Measurements from ENCODE around the gene PMEPA1. TPM values are rescaled to one million over a fixed set of nuclear protein-coding genes. Genes with fewer than 3 reads are reported as not detected.

The PMEPA1 gene
- total RNA-seq, 2 donors from 2014 or later: 96.5 to 245 TPM

GRCh38 chr20:57616143-57616951 lies 93.5 kb downstream of the PMEPA1 start:
- no peak overlapping the region for H3K4me3 ChIP-seq
- intact Hi-C loops (cut with DNase I): no loop called here
- WGBS: 87% methylated on average over 19 of the region's 20 CpGs
- no peak overlapping the region for H3K27ac ChIP-seq
- TF ChIP-seq POLR2AphosphoS5 (IDR thresholded peaks at IDR 0.05): no peak
- no peak for TF ChIP-seq POLR2A (IDR thresholded peaks at IDR 0.05)
- TF ChIP-seq CTCF (IDR thresholded peaks at IDR 0.05): no peak
- H3K36me3 ChIP-seq: no peaks in the 10 kb centered on the region
- DNase-seq (ENCODE audit: low spot score): no peak
- H3K27me3 ChIP-seq (replicated peaks; ENCODE audit: insufficient read depth): no peaks in the 10 kb centered on the region
- H3K9me3 ChIP-seq: no peaks in the 10 kb centered on the region
- H3K4me1 ChIP-seq (replicated peaks): no peaks in the 10 kb centered on the region

GRCh38 chr20:57615445-57615811 lies 94.4 kb downstream of the PMEPA1 start:
- WGBS: 87% methylated on average over 8 of the region's 8 CpGs
- Histone ChIP-seq H3K9me3 (no peaks in the 10 kb centered on the region), H3K36me3 (no peaks in the 10 kb centered on the region), H3K27ac (no peak overlapping the region), H3K4me3 (no peak overlapping the region), H3K27me3 (replicated peaks; ENCODE audit: insufficient read depth) (no peaks in the 10 kb centered on the region), H3K4me1 (replicated peaks) (no peaks in the 10 kb centered on the region)
- TF ChIP-seq POLR2A (IDR thresholded peaks at IDR 0.05) (no peak), CTCF (IDR thresholded peaks at IDR 0.05) (no peak), POLR2AphosphoS5 (IDR thresholded peaks at IDR 0.05) (no peak)
- DNase-seq (ENCODE audit: low spot score): no peak
- intact Hi-C loops (cut with DNase I): no loop called here

- no peak for TF ChIP-seq POLR2A (IDR thresholded peaks at IDR 0.05)
- no peak for TF ChIP-seq CTCF (IDR thresholded peaks at IDR 0.05)
- TF ChIP-seq POLR2AphosphoS5 (IDR thresholded peaks at IDR 0.05): no peak
- H3K36me3 ChIP-seq: no peaks in the 10 kb centered on the region
- H3K27me3 ChIP-seq (replicated peaks; ENCODE audit: insufficient read depth): no peaks in the 10 kb centered on the region
- H3K27ac ChIP-seq: no peak overlapping the region
- WGBS: 90% methylated on average over 15 of the region's 16 CpGs
- no peak overlapping the region for H3K4me3 ChIP-seq
- no peaks in the 10 kb centered on the region for H3K4me1 ChIP-seq (replicated peaks)
- intact Hi-C loops (cut with DNase I): no loop called here
- no peak for DNase-seq (ENCODE audit: low spot score)
- no peaks in the 10 kb centered on the region for H3K9me3 ChIP-seq
These were observed 95.0 kb downstream of the PMEPA1 start for GRCh38 chr20:57614490-57615444.

GRCh38 chr20:57613481-57613921 lies 96.3 kb downstream of the PMEPA1 start:
- no peak for DNase-seq (ENCODE audit: low spot score)
- WGBS: 90% methylated on average over 12 of the region's 12 CpGs
- TF ChIP-seq POLR2AphosphoS5 (IDR thresholded peaks at IDR 0.05) (no peak), CTCF (IDR thresholded peaks at IDR 0.05) (no peak), POLR2A (IDR thresholded peaks at IDR 0.05) (no peak)
- intact Hi-C loops (cut with DNase I): no loop called here
- Histone ChIP-seq H3K9me3 (no peaks in the 10 kb centered on the region), H3K27me3 (replicated peaks; ENCODE audit: insufficient read depth) (no peaks in the 10 kb centered on the region), H3K27ac (no peak overlapping the region), H3K4me3 (no peak overlapping the region), H3K4me1 (replicated peaks) (no peaks in the 10 kb centered on the region), H3K36me3 (no peaks in the 10 kb centered on the region)
